C4-2B (cell line): Measurements from ENCODE around the gene FABP6.

Experiments used
- H3K27ac ChIP-seq: fragments of 450-650 bp; 2 replicates; pipeline ENCODE4 v1.5.1; 2017
- CTCF ChIP-seq: fragments of 450-650 bp; conservative IDR thresholded peaks from 2 replicates; pipeline ENCODE4 v1.5.1; 2017; ENCODE audit warnings: mild to moderate bottlenecking
- ZFX ChIP-seq: fragments of 450-650 bp; IDR thresholded peaks from 2 replicates; pipeline ENCODE4 v1.6.1; 2017

FABP6 gene

GRCh38 chr5:160254706-160255105, 25.4 kb downstream of the FABP6 start:
- no peak overlapping the region for H3K27ac ChIP-seq
- TF ChIP-seq CTCF, result no peak
- TF ChIP-seq ZFX, result no peak

GRCh38 chr5:160259341-160259740, 30.0 kb downstream of the FABP6 start:
- TF ChIP-seq CTCF, result no peak
- TF ChIP-seq ZFX, result no peak
- H3K27ac ChIP-seq, result no peak overlapping the region

- TF ChIP-seq CTCF, result no peak
- TF ChIP-seq ZFX, result no peak
- no peak overlapping the region for H3K27ac ChIP-seq
Measured at GRCh38 chr5:160260006-160260775, 30.9 kb downstream of the FABP6 start.

- no peak for TF ChIP-seq ZFX
- no peak overlapping the region for H3K27ac ChIP-seq
Measured at GRCh38 chr5:160260881-160261815, 31.8 kb downstream of the FABP6 start.

- no peak for TF ChIP-seq ZFX
- TF ChIP-seq CTCF, result no peak
- H3K27ac ChIP-seq, result peak overlapping the region; percentile 33
Measured at GRCh38 chr5:160262151-160263074, 33.1 kb downstream of the FABP6 start.

- H3K27ac ChIP-seq, result no peak overlapping the region
- TF ChIP-seq CTCF (no peak), ZFX (no peak)
Measured at GRCh38 chr5:160263326-160263855, 34.1 kb downstream of the FABP6 start.

- TF ChIP-seq ZFX (no peak), CTCF (no peak)
- H3K27ac ChIP-seq, result no peak overlapping the region
Measured at GRCh38 chr5:160266044-160266443, 36.7 kb downstream of the FABP6 start.
